Measurements from ENCODE around the gene MYO18A.

MYO18A gene

GRCh38 chr17:29058391-29058790 is 121.8 kb downstream of the MYO18A start:
- Histone ChIP-seq H3K4me3 (no peak overlapping the region), H3K4me1 (peaks cover 50% of the 10 kb centered on the region), H3K4me2 (0 out of 2 replicates have a peak overlapping the region, but pooled peaks have one; percentile 68), H3K27me3 (no peaks in the 10 kb centered on the region), H3K9me3 (no peaks in the 10 kb centered on the region), H3K9ac (no peak overlapping the region), H4K20me1 (no peaks in the 10 kb centered on the region), H3K27ac (no peak overlapping the region), H3K36me3 (no peaks in the 10 kb centered on the region)
- TF ChIP-seq Cebpa-rat (IDR thresholded peaks at IDR 0.05), result no peak

- H3K27me3 ChIP-seq, result no peaks in the 10 kb centered on the region
- no peak for TF ChIP-seq Cebpa-rat (IDR thresholded peaks at IDR 0.05)
- no peak overlapping the region for H3K9ac ChIP-seq
- H3K4me1 ChIP-seq, result peaks cover 47% of the 10 kb centered on the region
- H3K4me2 ChIP-seq, result peak overlapping the region; percentile 68
- no peaks in the 10 kb centered on the region for H3K9me3 ChIP-seq
- H3K36me3 ChIP-seq, result no peaks in the 10 kb centered on the region
- H3K27ac ChIP-seq, result no peak overlapping the region
- no peaks in the 10 kb centered on the region for H4K20me1 ChIP-seq
- H3K4me3 ChIP-seq, result no peak overlapping the region
Measured at GRCh38 chr17:29057361-29057760, 122.8 kb downstream of the MYO18A start.

- H3K9me3 ChIP-seq, result no peaks in the 10 kb centered on the region
- no peaks in the 10 kb centered on the region for H3K36me3 ChIP-seq
- H3K4me3 ChIP-seq, result no peak overlapping the region
- peaks cover 35% of the 10 kb centered on the region for H3K4me1 ChIP-seq
- H3K27me3 ChIP-seq, result no peaks in the 10 kb centered on the region
- H3K27ac ChIP-seq, result no peak overlapping the region
- H3K4me2 ChIP-seq, result no peak overlapping the region
- TF ChIP-seq Cebpa-rat (IDR thresholded peaks at IDR 0.05), result no peak
- H3K9ac ChIP-seq, result no peak overlapping the region
- H4K20me1 ChIP-seq, result no peaks in the 10 kb centered on the region
Measured at GRCh38 chr17:29054835-29055234, 125.4 kb downstream of the MYO18A start.

- peak overlapping the region; percentile 52 for H3K4me2 ChIP-seq
- no peak overlapping the region for H3K4me3 ChIP-seq
- no peak for TF ChIP-seq Cebpa-rat (IDR thresholded peaks at IDR 0.05)
- H3K36me3 ChIP-seq, result no peaks in the 10 kb centered on the region
- H3K9me3 ChIP-seq, result no peaks in the 10 kb centered on the region
- no peak overlapping the region for H3K27ac ChIP-seq
- H3K9ac ChIP-seq, result no peak overlapping the region
- H3K4me1 ChIP-seq, result peaks cover 27% of the 10 kb centered on the region
- H3K27me3 ChIP-seq, result no peaks in the 10 kb centered on the region
- no peaks in the 10 kb centered on the region for H4K20me1 ChIP-seq
Measured at GRCh38 chr17:29051731-29052130, 128.5 kb downstream of the MYO18A start.

- Histone ChIP-seq H3K9me3 (no peaks in the 10 kb centered on the region), H3K27me3 (no peaks in the 10 kb centered on the region), H3K27ac (no peak overlapping the region), H4K20me1 (no peaks in the 10 kb centered on the region), H3K36me3 (no peaks in the 10 kb centered on the region), H3K4me3 (no peak overlapping the region), H3K4me1 (peaks cover 27% of the 10 kb centered on the region), H3K4me2 (peak overlapping the region; percentile 52), H3K9ac (no peak overlapping the region)
- no peak for TF ChIP-seq Cebpa-rat (IDR thresholded peaks at IDR 0.05)
Measured at GRCh38 chr17:29051194-29051593, 129.0 kb downstream of the MYO18A start.

GRCh38 chr17:29050176-29050575 is 130.0 kb downstream of the MYO18A start:
- TF ChIP-seq Cebpa-rat (IDR thresholded peaks at IDR 0.05), result no peak
- no peaks in the 10 kb centered on the region for H4K20me1 ChIP-seq
- H3K4me1 ChIP-seq, result peaks cover 27% of the 10 kb centered on the region
- H3K9me3 ChIP-seq, result no peaks in the 10 kb centered on the region
- H3K9ac ChIP-seq, result no peak overlapping the region
- H3K27me3 ChIP-seq, result no peaks in the 10 kb centered on the region
- no peak overlapping the region for H3K27ac ChIP-seq
- H3K4me2 ChIP-seq, result no peak overlapping the region
- H3K36me3 ChIP-seq, result no peaks in the 10 kb centered on the region
- H3K4me3 ChIP-seq, result no peak overlapping the region

GRCh38 chr17:29049541-29050145 is 130.6 kb downstream of the MYO18A start:
- H3K4me2 ChIP-seq, result no peak overlapping the region
- H4K20me1 ChIP-seq, result no peaks in the 10 kb centered on the region
- H3K9me3 ChIP-seq, result no peaks in the 10 kb centered on the region
- no peak overlapping the region for H3K4me3 ChIP-seq
- H3K27ac ChIP-seq, result no peak overlapping the region
- peaks cover 30% of the 10 kb centered on the region for H3K4me1 ChIP-seq
- H3K9ac ChIP-seq, result no peak overlapping the region
- no peaks in the 10 kb centered on the region for H3K27me3 ChIP-seq
- no peak for TF ChIP-seq Cebpa-rat (IDR thresholded peaks at IDR 0.05)
- H3K36me3 ChIP-seq, result no peaks in the 10 kb centered on the region

- no peaks in the 10 kb centered on the region for H4K20me1 ChIP-seq
- peak overlapping the region; percentile 8; the same call in 1 of the 2 replicates for H3K27ac ChIP-seq
- no peak overlapping the region for H3K4me3 ChIP-seq
- H3K36me3 ChIP-seq, result no peaks in the 10 kb centered on the region
- peaks cover 40% of the 10 kb centered on the region for H3K4me1 ChIP-seq
- H3K9ac ChIP-seq, result peak overlapping the region; percentile 3; the same call in 1 of the 2 replicates
- H3K4me2 ChIP-seq, result peak overlapping the region; percentile 49
- no peaks in the 10 kb centered on the region for H3K27me3 ChIP-seq
- no peaks in the 10 kb centered on the region for H3K9me3 ChIP-seq
- no peak for TF ChIP-seq Cebpa-rat (IDR thresholded peaks at IDR 0.05)
Measured at GRCh38 chr17:29048440-29049368, 131.5 kb downstream of the MYO18A start.

GRCh38 chr17:29046473-29046839 is 133.7 kb downstream of the MYO18A start:
- Histone ChIP-seq H3K9ac (no peak overlapping the region), H4K20me1 (no peaks in the 10 kb centered on the region), H3K9me3 (no peaks in the 10 kb centered on the region), H3K27ac (no peak overlapping the region), H3K36me3 (no peaks in the 10 kb centered on the region), H3K4me2 (no peak overlapping the region), H3K27me3 (no peaks in the 10 kb centered on the region), H3K4me3 (no peak overlapping the region), H3K4me1 (peaks cover 50% of the 10 kb centered on the region)
- TF ChIP-seq Cebpa-rat (IDR thresholded peaks at IDR 0.05), result no peak
